Erythroblast (primary cell): Measurements from ENCODE around the gene DPYSL3.

ENCODE experiments used
- DNase-seq, 2 experiments: peaks; one replicate each; lab custom pipeline; 2025; lab: John Stamatoyannopoulos, UW
- GATA1 ChIP-seq: IDR thresholded peaks from 2 replicates; pipeline ENCODE4 v1.6.1; 2011; ENCODE audit warnings: low read depth, mild to moderate bottlenecking, control low read depth, low read length, moderate library complexity
- POLR2A ChIP-seq: IDR thresholded peaks from 2 replicates; pipeline ENCODE4 v1.6.1; 2011; ENCODE audit warnings: mild to moderate bottlenecking, low read length

Gene DPYSL3

GRCh38 chr5:147472664-147473475 lies 37.0 kb downstream of the DPYSL3 start:
- no peak for DNase-seq
- no peak for TF ChIP-seq GATA1
- no peak for TF ChIP-seq POLR2A

GRCh38 chr5:147467973-147468508 lies 41.8 kb downstream of the DPYSL3 start:
- TF ChIP-seq GATA1 (no peak), POLR2A (no peak)
- no peak for DNase-seq

- no peak for DNase-seq
- TF ChIP-seq GATA1 (no peak), POLR2A (no peak)
Observed at GRCh38 chr5:147466360-147466980, 43.4 kb downstream of the DPYSL3 start.

GRCh38 chr5:147465747-147466146 lies 44.1 kb downstream of the DPYSL3 start:
- DNase-seq, result no peak
- TF ChIP-seq POLR2A (no peak), GATA1 (no peak)

GRCh38 chr5:147464211-147464610 lies 45.7 kb downstream of the DPYSL3 start:
- DNase-seq, result peak; percentile 15 to 22
- TF ChIP-seq POLR2A, result no peak
- no peak for TF ChIP-seq GATA1

- no peak for TF ChIP-seq POLR2A
- no peak for TF ChIP-seq GATA1
- DNase-seq, result no peak
Observed at GRCh38 chr5:147461915-147462314, 48.0 kb downstream of the DPYSL3 start.

- no peak for DNase-seq
- TF ChIP-seq POLR2A, result no peak
- no peak for TF ChIP-seq GATA1
Observed at GRCh38 chr5:147460380-147460779, 49.5 kb downstream of the DPYSL3 start.

- no peak for DNase-seq
- no peak for TF ChIP-seq POLR2A
- no peak for TF ChIP-seq GATA1
Observed at GRCh38 chr5:147458581-147458980, 51.3 kb downstream of the DPYSL3 start.

GRCh38 chr5:147455822-147456450 lies 53.9 kb downstream of the DPYSL3 start:
- no peak for DNase-seq
- TF ChIP-seq POLR2A (no peak), GATA1 (no peak)

GRCh38 chr5:147454996-147455677 lies 54.7 kb downstream of the DPYSL3 start:
- DNase-seq, result no peak
- no peak for TF ChIP-seq GATA1
- TF ChIP-seq POLR2A, result no peak

- no peak for TF ChIP-seq POLR2A
- no peak for TF ChIP-seq GATA1
Observed at GRCh38 chr5:147453875-147454814, 55.7 kb downstream of the DPYSL3 start.

GRCh38 chr5:147452165-147452811 lies 57.6 kb downstream of the DPYSL3 start:
- no peak for DNase-seq

More at GRCh38 chr5:147453875-147454814, 55.7 kb downstream of the DPYSL3 start:
- peak; percentile 71 to 82 for DNase-seq

More at GRCh38 chr5:147452165-147452811, 57.6 kb downstream of the DPYSL3 start:
- no peak for TF ChIP-seq POLR2A
- TF ChIP-seq GATA1, result no peak
